ACC112 (cell line): Measurements from ENCODE around the gene HNRNPDL.
"Not testable (repeated sequence)": the region's sequence is repeated elsewhere in the genome, so short reads cannot be mapped to it uniquely, and the experiment has no call there.

Experiments
- H2AFZ ChIP-seq: fragments of 200-600 bp; sonication (generic); one replicate; pipeline ENCODE4 v1.6.0; 2017; ENCODE audit warnings: antibody characterized with exemption, low read length; ENCODE audit not compliant: unreplicated experiment
- H3K27ac ChIP-seq: fragments of 200-600 bp; sonication (generic); 2 replicates; pipeline ENCODE4 v1.5.1; 2014; ENCODE audit warnings: low read depth, mild to moderate bottlenecking, antibody characterized with exemption, low read length, moderate library complexity
- H3K27me3 ChIP-seq: fragments of 200-600 bp; sonication (generic); 2 replicates; pipeline ENCODE4 v1.6.1; 2014; ENCODE audit warnings: mild to moderate bottlenecking, antibody characterized with exemption, low read length, moderate library complexity, mixed read lengths; ENCODE audit not compliant: insufficient read depth
- H3K36me3 ChIP-seq: fragments of 200-600 bp; sonication (generic); 2 replicates; pipeline ENCODE4 v1.6.1; 2016; ENCODE audit warnings: mild to moderate bottlenecking, antibody characterized with exemption, low read length, moderate library complexity, mixed read lengths; ENCODE audit not compliant: insufficient read depth
- H3K4me1 ChIP-seq: fragments of 200-600 bp; sonication (generic); one replicate; pipeline ENCODE4 v1.6.1; 2016; ENCODE audit warnings: low read length, mixed read lengths; ENCODE audit not compliant: insufficient read depth, unreplicated experiment, control insufficient read depth
- H3K4me3 ChIP-seq: fragments of 200-600 bp; sonication (generic); 2 replicates; pipeline ENCODE4 v1.5.1; 2014; ENCODE audit warnings: mild to moderate bottlenecking, low read depth, low read length
- H3K79me2 ChIP-seq: fragments of 200-600 bp; sonication (generic); one replicate; pipeline ENCODE4 v1.6.0; 2016; ENCODE audit warnings: low read length; ENCODE audit not compliant: control insufficient read depth, unreplicated experiment, insufficient read depth

The HNRNPDL gene

DNA sequence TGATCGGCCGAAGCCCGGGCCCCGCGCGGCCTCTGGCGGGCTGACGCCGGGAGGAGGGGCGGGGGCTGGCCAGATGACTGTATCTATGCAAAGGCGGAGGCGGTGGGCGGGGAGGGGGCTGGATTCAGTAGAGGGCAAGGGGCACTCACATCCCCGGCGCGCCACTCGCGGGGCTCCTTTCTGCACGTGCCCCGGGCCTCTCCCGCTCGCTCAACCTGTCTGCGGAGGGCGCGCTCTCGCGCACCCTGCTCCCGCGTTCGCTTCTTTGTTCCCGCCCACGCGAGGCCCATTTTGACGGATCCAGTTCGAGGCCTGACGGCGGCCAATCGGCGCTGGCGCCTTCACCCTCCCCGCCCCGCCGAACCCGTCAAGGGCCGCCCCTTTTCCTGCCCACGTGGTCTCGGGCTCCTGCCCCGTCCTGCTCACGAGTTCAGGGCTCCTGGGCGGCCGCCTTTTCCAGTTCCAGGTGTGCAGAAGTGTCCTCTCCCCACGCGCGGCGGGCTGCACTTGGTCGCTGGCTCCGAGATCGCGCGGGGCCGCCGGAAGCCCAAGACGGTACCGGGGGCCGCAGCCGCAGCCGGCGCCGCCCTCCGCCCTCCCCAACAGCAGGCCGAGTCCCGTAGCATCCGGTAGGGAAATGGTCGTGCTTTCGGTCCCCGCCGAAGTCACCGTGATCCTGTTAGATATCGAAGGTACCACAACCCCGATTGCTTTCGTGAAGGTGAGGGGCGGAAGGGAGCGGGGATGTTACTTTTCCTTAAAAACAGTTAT is at the start of gene HNRNPDL, which contains the start of gene ENOPH1:
Gene HNRNPDL, minus strand, starts transcription at position 270 of the 771 bp plus-strand sequence. CDS start 772 bp downstream, outside the sequence.
Gene ENOPH1, plus strand, starts transcription at position 398 of the 771 bp plus-strand sequence. Its CDS starts 240 bp downstream, at position 638.
- Histone ChIP-seq H3K79me2 (peaks cover 81% of the 10 kb centered on the region), H3K27me3 (no peaks in the 10 kb centered on the region), H3K4me1 (peaks cover 26% of the 10 kb centered on the region), H3K4me3 (peak within 1 kb of the TSS; percentile 98), H3K27ac (peak within 1 kb of the TSS; percentile 91), H3K36me3 (peaks cover 33% of the 10 kb centered on the region), H2AFZ (peak within 1 kb of the TSS; percentile 67)

DNA sequence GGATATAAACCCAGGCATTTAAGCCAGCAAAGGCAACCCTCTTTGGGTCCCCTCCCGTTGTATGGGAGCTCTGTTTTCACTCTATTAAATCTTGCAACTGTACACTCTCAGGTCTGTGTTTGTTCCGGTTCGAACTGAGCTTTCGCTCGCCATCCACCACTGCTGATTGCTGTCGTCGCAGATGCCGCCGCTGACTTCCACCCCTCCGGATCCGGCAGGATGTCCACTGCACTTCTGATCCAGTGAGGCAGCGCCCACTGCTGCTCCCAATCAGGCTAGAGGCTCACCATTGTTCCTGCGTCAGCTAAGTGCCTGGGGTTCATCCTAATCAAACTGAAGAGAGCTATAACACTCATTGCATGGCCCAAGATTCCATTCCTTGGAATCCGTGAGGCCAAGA is 49.3 kb upstream of the HNRNPDL start:
- no peak overlapping the region for H3K27ac ChIP-seq
- H2AFZ ChIP-seq, result no peak overlapping the region
- H3K36me3 ChIP-seq, result no peaks in the 10 kb centered on the region
- H3K27me3 ChIP-seq, result no peaks in the 10 kb centered on the region
- no peaks in the 10 kb centered on the region for H3K4me1 ChIP-seq
- H3K79me2 ChIP-seq, result no peaks in the 10 kb centered on the region
- no peak overlapping the region for H3K4me3 ChIP-seq

DNA sequence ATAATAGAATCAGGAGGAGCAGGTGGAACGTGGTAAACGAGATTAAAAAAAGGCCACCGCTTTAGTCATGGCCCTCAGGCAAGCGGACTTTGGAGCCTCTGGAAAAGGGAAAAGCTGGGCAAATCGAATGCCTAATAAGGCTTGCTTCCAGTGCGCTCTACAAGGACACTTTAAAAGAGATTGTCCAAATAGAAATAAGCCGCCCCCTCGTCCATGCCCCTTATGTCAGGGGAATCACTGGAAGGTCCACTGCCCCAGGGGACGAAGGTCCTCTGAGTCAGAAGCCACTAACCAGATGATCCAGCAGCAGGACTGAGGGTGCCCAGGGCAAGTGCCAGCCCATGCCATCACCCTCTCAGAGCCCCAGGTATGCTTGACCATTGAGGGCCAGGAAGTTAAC is 47.2 kb upstream of the HNRNPDL start:
- not testable (repeated sequence) for H3K4me3 ChIP-seq, H2AFZ ChIP-seq, H3K79me2 ChIP-seq, H3K36me3 ChIP-seq, H3K4me1 ChIP-seq, H3K27ac ChIP-seq, H3K27me3 ChIP-seq

DNA sequence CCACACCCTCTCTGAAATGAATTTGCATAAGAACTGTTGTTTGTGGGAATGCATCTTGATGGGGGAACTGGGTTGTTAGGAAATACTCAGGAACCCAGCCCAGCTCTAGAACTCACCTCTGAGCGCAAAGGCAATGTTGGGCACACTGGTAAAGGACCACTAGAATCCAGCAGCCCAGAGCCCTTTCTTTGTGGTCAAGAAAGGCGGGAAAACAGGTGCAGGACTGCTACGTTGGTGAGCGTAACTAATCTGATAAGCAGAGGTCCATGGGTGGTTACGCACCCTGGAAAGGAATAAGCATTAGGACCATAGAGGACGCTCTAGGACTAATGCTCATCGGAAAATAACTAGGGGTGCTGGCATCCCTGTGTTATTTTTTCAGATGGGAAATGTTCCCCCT is 45.7 kb upstream of the HNRNPDL start:
- H3K27ac ChIP-seq, H2AFZ ChIP-seq, H3K4me1 ChIP-seq, H3K27me3 ChIP-seq, H3K79me2 ChIP-seq, H3K36me3 ChIP-seq, H3K4me3 ChIP-seq: not testable (repeated sequence)

DNA sequence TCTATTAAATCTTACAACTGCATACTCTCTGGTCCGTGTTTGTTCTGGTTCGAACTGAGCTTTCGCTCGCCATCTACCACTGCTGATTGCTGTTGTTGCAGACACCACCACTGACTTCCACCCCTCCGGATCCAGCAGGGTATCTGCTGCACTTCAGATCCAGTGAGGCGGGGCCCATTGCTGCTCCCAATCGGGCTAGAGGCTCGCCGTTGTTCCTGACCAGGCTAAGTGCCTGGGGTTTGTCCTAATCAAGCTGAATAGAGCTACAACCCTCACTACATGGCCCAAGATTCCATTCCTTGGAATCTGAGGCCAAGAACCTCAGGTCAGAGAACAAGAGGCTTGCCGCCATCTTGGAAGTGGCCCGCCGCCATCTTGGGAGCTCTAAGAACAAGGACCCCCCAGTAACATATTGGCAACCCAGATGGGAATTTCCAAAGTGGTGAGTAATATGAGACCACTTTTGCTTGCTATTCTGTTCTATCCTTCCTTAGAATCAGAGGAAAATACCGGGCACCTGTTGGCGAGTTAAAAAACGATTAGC is 43.4 kb upstream of the HNRNPDL start:
- H3K4me3 ChIP-seq, result no peak overlapping the region
- H3K4me1 ChIP-seq, result no peaks in the 10 kb centered on the region
- H3K36me3 ChIP-seq, result no peaks in the 10 kb centered on the region
- H2AFZ ChIP-seq, result no peak overlapping the region
- H3K27me3 ChIP-seq, result no peaks in the 10 kb centered on the region
- no peaks in the 10 kb centered on the region for H3K79me2 ChIP-seq
- H3K27ac ChIP-seq, result no peak overlapping the region

DNA sequence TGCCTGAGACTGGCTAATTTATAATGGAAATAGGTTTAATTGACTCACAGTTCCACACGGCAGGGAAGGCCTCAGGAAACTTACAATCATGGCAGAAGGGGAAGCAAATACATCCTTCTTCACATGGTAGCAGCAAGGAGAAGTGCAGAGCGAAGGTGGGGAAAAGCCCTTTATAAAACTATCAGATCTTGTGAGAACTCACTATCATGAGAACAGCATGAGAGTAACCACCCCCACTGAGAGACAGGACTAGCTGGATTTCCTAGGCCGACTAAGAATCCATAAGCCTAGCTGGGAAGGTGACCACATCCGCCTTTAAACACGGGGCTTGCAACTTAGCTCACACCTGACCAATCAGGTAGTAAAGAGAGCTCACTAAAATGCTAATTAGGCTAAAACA is 42.8 kb upstream of the HNRNPDL start:
- not testable (repeated sequence) for H3K27ac ChIP-seq

DNA sequence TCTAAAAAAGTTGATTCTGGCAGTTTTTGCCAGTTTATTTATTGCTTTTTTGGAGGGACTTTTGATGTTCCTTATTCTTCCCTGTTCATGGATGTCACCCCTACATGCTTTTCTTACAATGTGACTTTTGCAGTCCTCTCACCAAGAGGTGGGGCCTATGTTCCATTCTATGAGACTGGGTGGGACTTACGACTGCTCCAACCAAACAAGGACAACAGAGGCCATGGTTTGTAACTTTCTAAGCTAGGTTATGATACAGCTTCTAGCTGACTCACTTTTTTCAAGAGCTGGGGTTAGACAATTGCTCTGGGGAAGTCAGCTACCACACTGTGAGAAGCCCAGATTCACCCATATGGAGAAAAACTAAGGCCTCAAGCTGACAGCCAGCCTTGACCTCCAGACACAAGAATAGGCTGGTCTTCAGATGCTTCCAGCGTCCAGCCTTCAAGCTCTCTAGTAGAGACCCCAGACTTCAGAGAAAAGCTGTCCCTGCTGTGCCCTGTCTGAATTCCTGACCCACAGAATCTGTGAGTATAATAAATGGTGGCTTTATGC is 39.6 kb upstream of the HNRNPDL start:
- H3K27me3 ChIP-seq, result no peaks in the 10 kb centered on the region
- no peaks in the 10 kb centered on the region for H3K4me1 ChIP-seq
- H2AFZ ChIP-seq, result no peak overlapping the region
- no peak overlapping the region for H3K4me3 ChIP-seq
- no peaks in the 10 kb centered on the region for H3K79me2 ChIP-seq
- H3K36me3 ChIP-seq, result no peaks in the 10 kb centered on the region
- no peak overlapping the region for H3K27ac ChIP-seq

More for the DNA sequence above, 42.8 kb upstream of the HNRNPDL start:
- H3K36me3 ChIP-seq, H2AFZ ChIP-seq, H3K4me1 ChIP-seq, H3K79me2 ChIP-seq, H3K27me3 ChIP-seq, H3K4me3 ChIP-seq: not testable (repeated sequence)

DNA sequence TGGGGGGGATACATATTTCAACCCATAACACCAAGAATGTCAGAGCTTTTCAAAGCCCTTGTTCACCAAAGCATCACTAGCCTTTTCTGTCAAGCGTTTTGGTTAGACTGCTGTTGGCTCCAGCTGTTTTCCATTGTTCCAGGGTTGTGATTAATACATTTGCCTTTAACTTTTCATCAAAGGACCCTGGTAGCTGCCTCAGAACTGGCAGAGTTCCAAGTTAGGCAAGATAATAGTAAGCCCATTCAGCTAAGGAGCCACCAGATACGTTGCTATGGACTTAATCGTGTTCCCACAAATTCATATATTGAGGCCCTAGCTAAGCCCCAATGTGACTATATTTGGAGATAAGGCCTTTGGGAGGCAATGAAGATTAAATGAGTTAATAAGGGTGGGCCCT is 37.2 kb upstream of the HNRNPDL start:
- Histone ChIP-seq H3K27ac (no peak overlapping the region), H3K4me1 (peaks cover 3% of the 10 kb centered on the region), H2AFZ (no peak overlapping the region), H3K36me3 (no peaks in the 10 kb centered on the region), H3K27me3 (no peaks in the 10 kb centered on the region), H3K79me2 (no peaks in the 10 kb centered on the region), H3K4me3 (no peak overlapping the region)

DNA sequence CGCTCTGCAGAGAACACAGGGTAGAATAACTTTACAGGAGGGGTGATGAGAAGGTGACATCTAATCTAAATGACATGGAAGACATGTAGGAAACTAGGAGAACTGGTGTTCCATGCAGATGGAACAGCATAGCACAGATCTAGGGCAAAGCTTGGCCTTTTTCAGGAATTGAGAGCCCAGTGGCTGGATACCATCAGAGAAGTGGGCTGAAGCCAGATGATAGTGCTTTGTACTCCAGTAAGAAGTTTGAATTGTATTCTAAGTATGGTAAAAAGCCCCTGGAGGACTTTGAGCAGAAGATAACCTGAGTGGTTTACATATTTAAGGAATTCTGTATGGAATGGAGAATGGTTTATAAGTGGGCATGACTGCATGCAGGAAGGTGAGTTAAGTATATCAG is 33.0 kb upstream of the HNRNPDL start:
- peaks cover 3% of the 10 kb centered on the region for H3K4me1 ChIP-seq
- H3K36me3 ChIP-seq, result 0 out of 2 replicates have a peak, but pooled peaks cover 9% of the 10 kb centered on the region
- H3K79me2 ChIP-seq, result no peaks in the 10 kb centered on the region
- no peak overlapping the region for H3K27ac ChIP-seq
- no peak overlapping the region for H2AFZ ChIP-seq
- no peak overlapping the region for H3K4me3 ChIP-seq
- no peaks in the 10 kb centered on the region for H3K27me3 ChIP-seq

DNA sequence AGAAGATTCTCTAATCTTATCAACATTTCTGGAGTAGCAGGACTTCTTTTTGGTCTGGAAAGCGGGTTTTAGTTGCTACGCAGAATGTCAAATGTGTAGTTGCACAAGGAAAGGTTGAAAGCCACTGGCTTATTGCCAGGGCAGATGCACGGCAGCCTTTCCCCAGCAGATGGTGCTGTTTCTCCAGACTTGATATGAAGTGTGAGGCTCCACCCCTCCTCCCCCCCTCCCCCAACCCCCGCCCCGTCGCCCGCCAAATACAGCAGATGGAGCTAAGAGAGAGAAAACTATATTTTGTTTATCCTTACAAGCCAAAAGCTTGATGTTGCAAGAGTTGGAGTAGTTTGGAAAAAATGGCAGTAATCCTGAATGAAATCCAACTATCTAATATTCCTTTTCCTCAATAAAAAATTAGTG is 32.2 kb upstream of the HNRNPDL start:
- Histone ChIP-seq H3K27ac (no peak overlapping the region), H3K79me2 (no peaks in the 10 kb centered on the region), H3K36me3 (0 out of 2 replicates have a peak, but pooled peaks cover 9% of the 10 kb centered on the region), H3K27me3 (no peaks in the 10 kb centered on the region), H2AFZ (no peak overlapping the region), H3K4me3 (no peak overlapping the region), H3K4me1 (peaks cover 3% of the 10 kb centered on the region)

DNA sequence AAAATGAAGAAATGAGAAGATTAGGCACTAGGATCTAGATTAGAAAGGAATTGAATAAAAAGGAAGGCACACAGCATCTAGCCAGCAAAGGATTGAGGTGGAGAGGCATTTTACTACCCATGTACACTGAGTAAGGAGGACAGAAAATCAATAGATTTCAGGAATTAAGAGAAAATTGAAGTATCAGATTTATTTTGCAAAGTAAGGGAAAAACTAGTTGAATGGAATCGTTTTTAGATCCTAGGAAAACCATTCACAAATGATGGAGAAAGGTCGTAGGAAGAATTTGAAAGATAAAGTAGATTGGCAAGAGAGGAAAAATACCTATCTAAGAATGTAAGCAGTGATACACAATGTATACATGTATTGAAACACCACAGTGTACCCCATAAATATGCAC is 31.4 kb upstream of the HNRNPDL start:
- Histone ChIP-seq H2AFZ (no peak overlapping the region), H3K27me3 (no peaks in the 10 kb centered on the region), H3K27ac (no peak overlapping the region), H3K4me3 (no peak overlapping the region), H3K4me1 (peaks cover 3% of the 10 kb centered on the region), H3K36me3 (peaks cover 12% of the 10 kb centered on the region), H3K79me2 (no peaks in the 10 kb centered on the region)
